ENCODE measurements around the gene FUBP3. TPM values are rescaled to one million over a fixed set of nuclear protein-coding genes. Genes with fewer than 3 reads are reported as not detected.
"Not testable (repeated sequence)": the region's sequence is repeated elsewhere in the genome, so short reads cannot be mapped to it uniquely, and the experiment has no call there.

The FUBP3 gene
- total RNA-seq, 1 donor from 2014 or later, result 14.5 TPM

GRCh38 chr9:130557077-130557468 is 22.3 kb upstream of the FUBP3 start:
- intact Hi-C loops (cut with DNase I), result no loop called here
- no peak for DNase-seq (ENCODE audit: low spot score in 2 of 2)
- Histone ChIP-seq H3K36me3 (no peaks in the 10 kb centered on the region), H3K9me3 (no peaks in the 10 kb centered on the region), H3K4me1 (no peaks in the 10 kb centered on the region), H3K27me3 (no peaks in the 10 kb centered on the region), H3K4me3 (no peak overlapping the region), H3K27ac (no peak overlapping the region)
- TF ChIP-seq CTCF (IDR thresholded peaks at IDR 0.05), result no peak

- H3K27ac ChIP-seq, result no peak overlapping the region
- intact Hi-C loops (cut with DNase I), result no loop called here
- no peak for DNase-seq (ENCODE audit: low spot score in 2 of 2)
- no peaks in the 10 kb centered on the region for H3K36me3 ChIP-seq
- no peak for TF ChIP-seq CTCF (IDR thresholded peaks at IDR 0.05)
- H3K9me3 ChIP-seq, result no peaks in the 10 kb centered on the region
- no peaks in the 10 kb centered on the region for H3K27me3 ChIP-seq
- no peaks in the 10 kb centered on the region for H3K4me1 ChIP-seq
- H3K4me3 ChIP-seq, result no peak overlapping the region
Measured at GRCh38 chr9:130561056-130561455, 18.3 kb upstream of the FUBP3 start.

GRCh38 chr9:130562525-130562924 is 16.9 kb upstream of the FUBP3 start:
- H3K27ac ChIP-seq; H3K9me3 ChIP-seq; H3K36me3 ChIP-seq; H3K27me3 ChIP-seq; DNase-seq (ENCODE audit: low spot score in 2 of 2); H3K4me1 ChIP-seq; H3K4me3 ChIP-seq; intact Hi-C loops (cut with DNase I): not testable (repeated sequence)

- no peaks in the 10 kb centered on the region for H3K27me3 ChIP-seq
- H3K4me3 ChIP-seq, result no peak overlapping the region
- no peaks in the 10 kb centered on the region for H3K4me1 ChIP-seq
- H3K27ac ChIP-seq, result no peak overlapping the region
- no peaks in the 10 kb centered on the region for H3K36me3 ChIP-seq
- no peaks in the 10 kb centered on the region for H3K9me3 ChIP-seq
- DNase-seq (ENCODE audit: low spot score in 2 of 2), result no peak
- TF ChIP-seq CTCF (IDR thresholded peaks at IDR 0.05), result no peak
- intact Hi-C loops (cut with DNase I), result no loop called here
Measured at GRCh38 chr9:130563797-130564196, 15.6 kb upstream of the FUBP3 start.

- no peak overlapping the region for H3K4me3 ChIP-seq
- no peaks in the 10 kb centered on the region for H3K4me1 ChIP-seq
- intact Hi-C loops (cut with DNase I), result no loop called here
- no peaks in the 10 kb centered on the region for H3K27me3 ChIP-seq
- no peak for TF ChIP-seq CTCF (IDR thresholded peaks at IDR 0.05)
- H3K27ac ChIP-seq, result no peak overlapping the region
- no peaks in the 10 kb centered on the region for H3K9me3 ChIP-seq
- no peaks in the 10 kb centered on the region for H3K36me3 ChIP-seq
- DNase-seq (ENCODE audit: low spot score in 2 of 2), result no peak
Measured at GRCh38 chr9:130565792-130566191, 13.6 kb upstream of the FUBP3 start.

- TF ChIP-seq CTCF (IDR thresholded peaks at IDR 0.05), result no peak
- Histone ChIP-seq H3K27ac (no peak overlapping the region), H3K27me3 (no peaks in the 10 kb centered on the region), H3K9me3 (no peaks in the 10 kb centered on the region), H3K4me3 (no peak overlapping the region), H3K36me3 (no peaks in the 10 kb centered on the region), H3K4me1 (no peaks in the 10 kb centered on the region)
- no peak for DNase-seq (ENCODE audit: low spot score in 2 of 2)
- intact Hi-C loops (cut with DNase I), result no loop called here
Measured at GRCh38 chr9:130570208-130570607, 9.2 kb upstream of the FUBP3 start.

Measured in ascending aorta (tissue), 2 donors.